GM19193 (cell line): ENCODE measurements around the gene EGFR.

ENCODE experiments used
- POLR2A ChIP-seq: IDR thresholded peaks from 4 replicates; pipeline ENCODE4 v1.6.1; 2011; ENCODE audit not compliant: insufficient read depth, insufficient read length; ENCODE audit errors: extremely low read depth

EGFR gene

DNA sequence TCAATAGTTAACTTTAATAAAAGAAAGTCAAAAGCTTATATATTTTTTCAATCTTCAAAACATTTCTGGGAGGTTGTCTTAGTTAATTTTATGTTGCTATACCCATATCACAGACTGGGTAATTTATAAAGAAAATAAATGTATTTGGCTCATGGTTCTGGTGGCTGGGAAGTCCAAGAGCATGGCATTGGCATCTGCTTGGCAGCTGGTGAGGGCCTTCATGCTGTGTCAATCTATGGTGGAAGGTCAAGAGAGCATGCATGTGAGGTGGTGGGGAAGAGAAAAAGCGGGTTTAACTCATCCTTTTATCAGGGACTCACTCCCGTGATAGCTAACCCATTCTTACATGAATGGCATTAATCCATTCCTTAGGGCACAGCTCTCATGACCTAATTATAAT is 119.8 kb downstream of the EGFR start:
- no peak for TF ChIP-seq POLR2A

DNA sequence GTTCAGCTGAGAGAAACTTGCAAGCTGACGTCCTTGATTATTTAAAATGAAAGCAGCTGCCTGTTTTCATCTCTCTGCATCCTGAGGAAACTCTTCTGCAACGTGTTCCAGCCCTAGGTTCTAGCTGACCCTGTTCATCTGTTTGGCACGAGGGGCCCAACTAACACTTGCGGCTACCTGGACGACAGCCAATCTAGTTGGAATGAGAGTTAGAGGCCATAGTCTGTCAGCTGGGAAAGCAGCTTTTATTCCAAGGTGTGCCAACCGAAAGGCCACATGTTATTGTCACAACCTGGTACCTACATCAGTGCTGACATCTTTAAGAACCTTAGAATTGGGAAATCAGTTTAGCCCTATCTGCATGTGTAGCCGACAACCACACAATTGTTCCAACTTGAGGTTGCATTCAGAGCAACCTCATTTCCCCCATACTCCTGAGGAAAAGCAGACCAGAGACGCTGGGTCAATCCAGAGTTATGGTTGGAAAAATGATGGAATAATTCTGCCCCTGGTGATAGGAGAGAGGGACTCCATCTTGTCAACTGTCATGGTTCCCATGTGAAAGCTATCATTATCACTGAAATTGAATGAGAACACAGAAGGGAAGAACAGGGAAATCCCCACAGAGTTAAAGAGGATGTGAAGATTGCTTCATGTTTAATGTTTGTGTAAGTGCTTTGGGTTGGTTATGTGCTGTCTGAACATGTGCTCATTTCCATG is 121.6 kb downstream of the EGFR start:
- TF ChIP-seq POLR2A: no peak

DNA sequence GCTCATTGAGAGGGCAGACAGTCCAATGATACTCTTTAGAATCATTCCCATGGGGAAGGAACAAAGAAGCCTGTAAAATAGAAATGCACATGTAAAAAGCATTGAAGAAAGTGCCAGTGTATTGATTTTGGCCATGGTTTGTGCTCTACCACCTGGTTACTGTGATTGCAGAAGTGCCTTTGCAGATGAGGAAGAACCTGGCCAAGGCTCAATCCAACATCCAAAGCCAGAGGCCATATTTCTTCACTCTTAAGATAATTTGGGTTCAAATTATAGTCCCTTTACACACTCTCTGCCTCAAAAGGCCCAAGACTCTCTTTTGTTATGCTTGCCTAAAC is 122.1 kb downstream of the EGFR start:
- TF ChIP-seq POLR2A: no peak

DNA sequence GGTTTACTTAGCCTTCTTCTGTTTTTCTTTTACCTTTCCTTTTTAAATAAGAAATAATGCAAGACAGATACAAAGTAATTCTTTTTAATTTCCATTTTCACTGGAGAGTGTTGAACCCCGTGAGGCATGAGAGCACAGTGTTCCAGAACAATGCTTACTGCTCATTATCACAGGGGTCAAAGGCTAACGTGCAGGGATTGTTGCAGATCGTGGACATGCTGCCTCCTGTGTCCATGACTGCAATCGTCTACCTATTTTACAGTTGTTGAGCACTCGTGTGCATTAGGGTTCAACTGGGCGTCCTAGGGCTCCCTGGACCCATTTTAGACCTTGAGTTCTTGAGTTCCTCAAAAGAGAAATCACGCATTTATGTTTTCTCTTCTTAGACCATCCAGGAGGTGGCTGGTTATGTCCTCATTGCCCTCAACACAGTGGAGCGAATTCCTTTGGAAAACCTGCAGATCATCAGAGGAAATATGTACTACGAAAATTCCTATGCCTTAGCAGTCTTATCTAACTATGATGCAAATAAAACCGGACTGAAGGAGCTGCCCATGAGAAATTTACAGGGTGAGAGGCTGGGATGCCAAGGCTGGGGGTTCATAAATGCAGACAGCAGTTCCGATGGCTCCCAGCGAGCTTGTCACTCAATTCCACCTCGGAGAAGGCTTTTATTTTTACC is 124.2 kb downstream of the EGFR start:
- TF ChIP-seq POLR2A: no peak

DNA sequence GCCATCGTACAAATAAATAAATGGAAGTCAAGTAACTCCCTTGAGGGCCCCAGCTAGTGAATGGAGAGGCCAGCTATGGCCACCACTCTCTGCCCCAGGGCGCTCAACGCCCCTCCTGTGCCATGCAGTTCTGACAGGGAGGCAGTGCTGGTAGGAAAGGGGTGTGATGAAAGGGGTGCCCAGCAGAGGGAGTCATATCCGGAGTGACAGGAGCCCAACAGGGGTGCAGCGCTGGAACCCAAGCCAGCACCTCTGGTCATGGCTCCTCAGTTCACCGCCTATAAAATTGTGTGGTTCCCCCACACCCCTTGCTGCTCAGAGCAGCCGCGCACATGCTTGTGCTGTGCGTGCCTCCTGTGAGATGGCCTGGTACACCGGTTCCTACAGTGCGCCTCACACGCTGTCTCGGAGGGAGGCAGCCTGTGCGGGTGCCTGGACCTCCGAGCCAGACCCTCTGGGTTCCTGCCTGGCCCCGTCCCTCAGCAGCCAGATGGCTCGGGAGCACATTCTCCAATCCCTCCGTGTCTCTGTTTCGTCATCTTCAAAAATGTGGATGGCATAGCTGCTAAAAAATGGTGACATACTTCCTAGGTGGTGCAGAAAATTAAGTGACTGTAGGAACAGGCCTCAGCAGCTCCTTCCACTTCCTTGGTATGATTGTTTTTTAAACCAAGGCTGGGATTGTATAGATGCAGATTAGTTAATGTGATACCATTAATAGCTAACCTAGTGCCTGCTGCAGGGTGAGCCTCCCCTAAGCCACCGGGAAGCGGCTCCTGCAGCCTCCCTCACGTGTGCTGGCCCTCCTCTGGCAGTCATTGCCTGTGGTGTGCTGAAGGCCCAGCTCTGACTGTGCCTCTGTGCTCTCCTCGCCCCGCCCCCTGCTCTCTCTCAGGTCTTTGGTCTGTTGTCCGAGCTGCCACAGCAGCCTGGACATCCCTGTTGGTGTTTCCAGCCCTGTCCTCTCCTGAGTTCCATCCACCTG is 125.8 kb downstream of the EGFR start:
- TF ChIP-seq POLR2A: no peak

DNA sequence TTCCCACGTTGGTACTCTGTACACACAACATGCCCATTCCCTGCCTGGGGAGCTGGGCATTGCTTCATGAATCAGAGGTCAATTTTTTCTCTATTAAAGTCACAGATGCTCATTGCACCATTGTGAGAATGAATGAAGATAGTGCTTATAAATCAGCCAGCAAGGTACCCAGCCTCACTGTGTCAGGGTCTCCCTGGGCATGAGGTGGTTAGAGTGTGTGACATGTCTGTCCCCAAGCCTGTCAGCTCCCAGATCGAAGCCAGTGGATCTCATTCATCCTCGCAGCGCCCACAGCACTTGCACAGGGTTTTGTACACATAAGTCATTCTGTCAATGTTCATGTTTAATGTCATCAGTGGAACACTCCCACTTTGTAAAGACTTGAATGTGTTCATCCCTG is 126.8 kb downstream of the EGFR start:
- TF ChIP-seq POLR2A: no peak

DNA sequence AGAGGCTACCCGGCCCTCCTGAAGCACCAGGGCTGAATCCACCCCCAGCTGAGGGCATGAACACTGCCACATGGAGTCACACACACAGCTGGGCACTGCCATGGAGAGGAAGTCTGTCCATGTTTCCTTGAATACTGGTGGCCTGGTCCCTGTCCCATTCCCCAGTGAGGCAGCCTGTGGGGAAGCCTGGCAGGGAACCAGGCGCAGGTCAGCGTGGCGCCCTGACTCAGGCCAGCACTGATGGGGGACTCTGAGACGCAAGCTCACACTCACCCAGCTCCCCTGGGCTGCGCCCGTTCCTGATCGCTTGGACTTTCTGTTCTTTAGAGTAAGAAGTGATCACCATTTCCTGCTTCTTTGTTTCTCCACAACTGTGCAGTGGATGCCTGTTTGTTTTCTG is 128.3 kb downstream of the EGFR start:
- TF ChIP-seq POLR2A: no peak

DNA sequence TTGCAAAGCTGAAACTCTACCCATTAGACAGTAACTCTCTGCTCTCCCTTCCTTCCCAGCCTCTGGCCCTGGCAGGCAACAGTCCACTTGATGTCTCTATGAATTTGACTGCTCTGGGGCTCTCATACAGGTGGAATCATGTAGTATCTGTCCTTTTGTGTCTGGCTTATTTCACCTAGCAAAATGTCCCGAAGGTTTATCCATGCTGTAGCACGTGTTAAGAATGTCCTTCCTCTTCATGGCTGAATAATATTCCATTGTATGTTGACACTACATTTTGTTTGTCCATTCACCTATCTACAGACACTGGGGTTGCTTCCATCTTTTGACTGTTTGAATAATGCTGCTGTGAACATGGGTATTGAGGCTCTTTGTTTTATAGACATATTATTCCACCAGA is 128.9 kb downstream of the EGFR start:
- TF ChIP-seq POLR2A: no peak

DNA sequence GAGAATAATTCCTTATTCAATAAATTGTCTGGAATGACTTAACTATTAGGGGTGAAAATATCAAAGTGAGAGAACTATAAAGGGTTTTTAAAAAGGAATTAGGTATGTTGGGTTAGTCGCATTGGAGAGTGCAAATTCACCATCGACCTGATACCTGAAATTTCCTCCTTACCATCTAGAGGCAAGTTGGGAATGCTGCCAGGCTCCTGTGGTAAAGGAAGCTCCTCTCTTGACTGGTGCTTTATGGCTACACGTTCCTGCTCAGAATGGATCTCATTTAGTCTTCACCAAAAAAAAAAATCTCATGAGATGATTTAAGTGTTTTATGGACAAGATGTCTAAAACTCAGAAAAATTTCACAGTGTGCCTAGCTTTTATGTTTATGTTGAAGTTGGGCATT is 129.8 kb downstream of the EGFR start:
- TF ChIP-seq POLR2A: no peak

DNA sequence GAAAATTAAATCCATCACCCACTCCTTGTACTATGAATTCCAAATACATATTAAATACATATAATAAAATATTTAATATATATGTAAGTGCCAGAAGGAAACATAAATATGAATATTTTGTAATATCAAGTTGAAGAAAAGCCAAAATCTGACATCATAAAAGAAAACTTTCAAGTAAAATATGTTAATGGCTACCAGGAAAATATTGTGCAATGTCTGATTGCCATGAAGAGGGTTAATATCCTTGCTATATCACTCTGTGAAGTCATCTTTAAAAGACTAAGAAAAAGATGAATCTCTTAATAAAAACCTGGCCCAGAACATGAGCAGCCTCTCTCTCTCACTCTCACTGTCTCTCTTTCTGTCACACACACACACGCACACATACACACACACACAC is 130.2 kb downstream of the EGFR start:
- no peak for TF ChIP-seq POLR2A

DNA sequence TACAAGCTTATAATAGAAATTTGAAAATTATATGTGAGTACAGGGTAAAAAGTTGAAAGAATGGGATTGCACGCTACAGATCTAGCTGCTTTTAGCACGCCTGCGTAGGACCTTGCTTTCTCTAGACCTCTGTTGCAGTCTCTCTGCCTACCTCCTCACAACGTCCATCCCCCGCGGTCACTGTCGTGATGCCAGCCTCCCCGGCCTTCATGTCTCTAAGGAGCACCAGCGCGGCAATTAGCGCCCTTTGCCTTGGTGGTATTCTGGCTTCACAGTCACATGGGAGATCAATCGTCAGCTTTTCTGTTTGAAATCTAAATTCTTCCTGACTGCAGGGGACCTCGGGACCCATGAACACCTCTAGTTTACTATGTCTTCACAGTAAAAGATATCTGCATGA is 131.3 kb downstream of the EGFR start:
- no peak for TF ChIP-seq POLR2A

DNA sequence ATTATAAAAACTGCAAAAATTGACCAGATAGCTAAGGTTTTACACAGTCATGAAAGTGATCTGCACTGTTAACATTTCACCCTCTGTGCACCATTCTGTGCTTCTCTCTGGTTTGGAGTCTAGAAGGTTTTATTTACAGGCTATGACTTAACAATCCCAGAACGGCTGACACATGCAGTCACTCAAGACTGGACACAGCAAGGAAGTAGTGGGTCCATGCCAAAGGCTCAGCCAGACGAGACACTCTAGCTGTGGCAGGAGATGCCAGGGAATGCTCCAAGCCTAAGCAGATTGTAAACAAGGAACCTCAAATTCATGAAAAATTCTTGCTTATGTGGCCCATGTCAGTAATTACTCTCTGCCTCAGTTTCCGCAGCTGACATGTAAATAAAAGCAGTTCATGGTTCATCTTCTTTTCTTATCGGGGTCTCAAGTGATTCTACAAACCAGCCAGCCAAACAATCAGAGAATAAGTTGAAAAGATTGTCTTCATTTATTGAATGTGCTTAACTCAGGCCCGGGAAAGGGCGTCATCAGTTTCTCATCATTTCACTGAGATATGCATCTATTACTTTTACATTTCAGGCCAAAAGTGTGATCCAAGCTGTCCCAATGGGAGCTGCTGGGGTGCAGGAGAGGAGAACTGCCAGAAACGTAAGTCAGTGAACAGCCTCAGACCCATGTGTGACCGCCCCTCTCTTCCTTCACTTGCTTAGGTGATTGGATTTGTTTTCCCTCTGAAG is 132.1 kb downstream of the EGFR start:
- no peak for TF ChIP-seq POLR2A

DNA sequence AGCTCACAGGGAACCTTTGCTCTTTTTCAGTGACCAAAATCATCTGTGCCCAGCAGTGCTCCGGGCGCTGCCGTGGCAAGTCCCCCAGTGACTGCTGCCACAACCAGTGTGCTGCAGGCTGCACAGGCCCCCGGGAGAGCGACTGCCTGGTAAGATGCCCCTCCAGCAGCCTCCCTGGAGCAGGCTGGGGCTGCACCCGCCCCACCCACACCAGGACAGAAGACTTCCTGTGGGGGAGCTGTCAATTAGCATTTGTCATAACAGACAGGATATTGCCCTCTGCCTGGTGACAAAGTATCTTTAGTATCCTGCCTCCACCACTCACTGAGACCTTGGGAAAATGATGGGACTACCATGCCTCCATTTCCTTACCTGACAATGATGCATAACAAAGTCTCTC is 133.7 kb downstream of the EGFR start:
- no peak for TF ChIP-seq POLR2A

DNA sequence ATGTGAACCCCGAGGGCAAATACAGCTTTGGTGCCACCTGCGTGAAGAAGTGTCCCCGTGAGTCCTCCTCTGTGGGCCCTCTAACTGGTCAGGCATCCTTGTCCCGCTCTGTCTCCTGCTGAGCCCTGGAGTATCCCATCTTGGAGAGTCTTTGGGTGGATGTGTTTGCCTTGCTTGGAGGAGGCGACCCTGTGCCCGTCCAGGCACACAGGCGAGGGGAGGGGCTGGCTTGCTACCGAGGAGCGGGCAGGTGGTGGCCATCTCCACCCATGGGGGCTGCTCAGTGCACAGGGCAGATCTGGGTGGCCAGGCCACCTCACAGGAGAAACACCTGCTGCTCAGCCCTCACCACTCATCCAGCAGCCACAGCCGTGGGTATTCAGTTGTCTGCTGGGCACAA is 135.3 kb downstream of the EGFR start:
- TF ChIP-seq POLR2A: no peak
